K562 (cell line): ENCODE measurements around the gene ZNRF1. TPM values are rescaled to one million over a fixed set of nuclear protein-coding genes. Genes with fewer than 3 reads are reported as not detected.

ENCODE experiments used
- ATF7 ChIP-seq: fragments of 450-650 bp; IDR thresholded peaks from 2 replicates; pipeline ENCODE4 v1.7.1; 2014; ENCODE audit warnings: mild to moderate bottlenecking, moderate library complexity
- BRF2 ChIP-seq: IDR thresholded peaks from 3 replicates; pipeline ENCODE4 v1.6.1; 2011; ENCODE audit warnings: borderline replicate concordance, mild to moderate bottlenecking; ENCODE audit not compliant: insufficient read length, insufficient read depth
- DDX20 ChIP-seq: fragments of 450-650 bp; IDR thresholded peaks from 2 replicates; pipeline ENCODE4 v1.6.1; 2016; ENCODE audit warnings: missing genetic modification characterization, low read depth, mild to moderate bottlenecking, missing compliant biosample characterization, moderate library complexity
- DPF2 ChIP-seq: fragments of 450-650 bp; IDR thresholded peaks from 2 replicates; pipeline ENCODE4 v1.6.1; 2016
- FOXK1 ChIP-seq: sonication (generic); formaldehyde crosslinking; IDR thresholded peaks from 2 replicates; pipeline ENCODE4 v1.8.0; 2022; ENCODE audit warnings: missing genetic modification reagents, mild to moderate bottlenecking, borderline replicate concordance
- GTF2A2 ChIP-seq: IDR thresholded peaks from 2 replicates; pipeline ENCODE4 v1.6.1; 2016; ENCODE audit warnings: mild to moderate bottlenecking, missing genetic modification characterization, missing compliant biosample characterization
- HMBOX1 ChIP-seq: sonication (generic); IDR thresholded peaks from 2 replicates; pipeline ENCODE4 v1.6.1; 2016
- KAT7 ChIP-seq: sonication (generic); formaldehyde crosslinking; IDR thresholded peaks from 2 replicates; pipeline ENCODE4 v1.8.0; 2022; ENCODE audit warnings: missing genetic modification reagents, mild to moderate bottlenecking, borderline replicate concordance
- KAT8 ChIP-seq: fragments of 450-650 bp; IDR thresholded peaks from 2 replicates; pipeline ENCODE4 v1.6.1; 2016; ENCODE audit warnings: low read depth, mild to moderate bottlenecking
- MLX ChIP-seq, 2 experiments: fragments of 450-650 bp in 1 of 2; sonication (generic) in 1 of 2; formaldehyde crosslinking; conservative IDR thresholded peaks; 2 replicates each; pipeline versions ENCODE4 v1.4.0 to v1.8.1; 2020 to 2022; ENCODE audit warnings: mild to moderate bottlenecking in 1 of 2, missing genetic modification reagents in 1 of 2
- NCOR1 ChIP-seq: fragments of 450-650 bp; IDR thresholded peaks from 2 replicates; pipeline ENCODE4 v1.6.1; 2016; ENCODE audit warnings: mild to moderate bottlenecking, moderate library complexity
- NFE2L1 ChIP-seq: fragments of 450-650 bp; IDR thresholded peaks from 2 replicates; pipeline ENCODE4 v1.6.1; 2016; ENCODE audit warnings: missing genetic modification characterization, low read depth, mild to moderate bottlenecking, missing compliant biosample characterization, moderate library complexity, borderline replicate concordance
- PML ChIP-seq: IDR thresholded peaks from 2 replicates; pipeline ENCODE4 v1.6.1; 2012; ENCODE audit warnings: low read length, inconsistent platforms
- PTBP1 ChIP-seq: fragments of 200-400 bp; formaldehyde crosslinking; IDR thresholded peaks from 2 replicates; pipeline ENCODE4 v1.6.1; 2017; ENCODE audit warnings: low read depth, low read length
- PURB ChIP-seq: sonication (generic); formaldehyde crosslinking; IDR thresholded peaks from 2 replicates; pipeline ENCODE4 v1.9.0; 2021; ENCODE audit warnings: low read depth, mild to moderate bottlenecking, missing genetic modification reagents
- RBM39 ChIP-seq: fragments of 200-400 bp; formaldehyde crosslinking; optimal IDR thresholded peaks from 2 replicates; pipeline ENCODE3; 2018; ENCODE audit warnings: low read depth, low read length
- SNIP1 ChIP-seq: fragments of 450-650 bp; IDR thresholded peaks from 2 replicates; pipeline ENCODE4 v1.7.1; 2017; ENCODE audit warnings: low read depth, mild to moderate bottlenecking
- TOE1 ChIP-seq, 2 experiments: fragments of 450-650 bp in 1 of 2; sonication (generic) in 1 of 2; formaldehyde crosslinking in 1 of 2; IDR thresholded peaks; 2 replicates each; pipeline versions ENCODE4 v1.7.1 to v1.8.0; 2016 to 2022; ENCODE audit warnings: borderline replicate concordance in 2 of 2, mild to moderate bottlenecking in 2 of 2, antibody characterized with exemption in 1 of 2, inconsistent platforms in 1 of 2, low read depth in 1 of 2, missing genetic modification reagents in 1 of 2, moderate library complexity in 1 of 2
- ZFX ChIP-seq: sonication (generic); formaldehyde crosslinking; IDR thresholded peaks from 2 replicates; pipeline ENCODE4 v1.8.0; 2022; ENCODE audit warnings: mild to moderate bottlenecking, missing genetic modification reagents, moderate library complexity
- ZNF431 ChIP-seq: sonication (generic); formaldehyde crosslinking; IDR thresholded peaks from 2 replicates; pipeline ENCODE4 v1.8.0; 2022; ENCODE audit warnings: mild to moderate bottlenecking, missing genetic modification reagents
- polyA plus RNA-seq, 8 experiments: library from polyadenylated mRNA; depleted of rRNA in 4 of 8; stranded (reverse) in 5 of 8; unstranded in 3 of 8; fragments of >200 nt; fragmentation: Nextera tagmentation in 2 of 8; fragmentation: Illumina TruSeq in 1 of 8; extraction: Ambion mirVana in 2 of 8; extraction: Trizol in 1 of 8; gene quantifications; 2 replicates each; pipeline versions ENCODE4 v1.2.1 to v1.2.3, GENCODE V29; 2011 to 2014; ENCODE audit warnings: inconsistent platforms in 1 of 8, missing spikeins in 1 of 8
- total RNA-seq, 7 experiments: library from RNA; depleted of rRNA in 6 of 7; stranded (reverse); fragments of >200 nt in 6 of 7; fragmentation: Illumina TruSeq in 2 of 7; extraction: Trizol in 2 of 7; gene quantifications; 2 replicates each; pipeline versions ENCODE4 v1.2.1 to v1.2.3, GENCODE V29; 2011 to 2021; ENCODE audit warnings: low replicate concordance in 1 of 7

Gene ZNRF1
- total and polyA plus RNA-seq, 9 of the 15 experiments (the other 6 are each of a cell fraction or from before 2014, with no cell fraction given), result 9.5 to 37.7 (median 20.0) TPM

- no peak for TF ChIP-seq BRF2
- no peak for TF ChIP-seq MLX (CRISPR knock-in tag; conservative IDR thresholded peaks at IDR 0.05)
- no peak for TF ChIP-seq FOXK1 (CRISPR knock-in tag)
- peak; percentile 29 for TF ChIP-seq ZFX (CRISPR knock-in tag)
- TF ChIP-seq PURB, result no peak
- peak; percentile 100 for TF ChIP-seq DPF2
- TF ChIP-seq ZNF431 (CRISPR knock-in tag), result no peak
- TF ChIP-seq SNIP1, result no peak
- no peak for TF ChIP-seq DDX20 (tag)
- TF ChIP-seq PML, result peak; percentile 99
- TF ChIP-seq PTBP1, result no peak
- peak; percentile 97 for TF ChIP-seq NCOR1
- TF ChIP-seq KAT7, result no peak
- TF ChIP-seq TOE1 (IDR thresholded peaks at IDR 0.05; ENCODE audit: borderline replicate concordance), result no peak
- TF ChIP-seq TOE1 (CRISPR knock-in tag; IDR thresholded peaks at IDR 0.05; ENCODE audit: borderline replicate concordance, low read depth), result no peak
- peak; percentile 56; the same call in 1 of the 2 replicates for TF ChIP-seq ATF7
- no peak for TF ChIP-seq KAT8
- TF ChIP-seq HMBOX1, result peak; percentile 60; the same call in 1 of the 2 replicates
- TF ChIP-seq GTF2A2, result no peak
- TF ChIP-seq NFE2L1 (tag), result no peak
- TF ChIP-seq RBM39, result no peak
Observed at GRCh38 chr16:75043175-75043895, 44.5 kb downstream of the ZNRF1 start (continued).
